ENCODE results near the gene PTCH2. TPM values are rescaled to one million over a fixed set of nuclear protein-coding genes. Genes with fewer than 3 reads are reported as not detected.

PTCH2 gene
- total RNA-seq, 2 experiments from 2014 or later = 0.94 to 1.0 TPM

- H3K27ac Mint-ChIP-seq = no peak overlapping the region
- no peak overlapping the region for H3K4me3 Mint-ChIP-seq
- intact Hi-C loops (cut with micrococcal nuclease) = no loop called here
- CTCF ChIA-PET = interaction anchor here (0.7 to 1.5 kb wide), 4 partner anchors 20 to 106 kb away, joined by 3 to 6 read pairs (median 4); partner anchors contain the start of genes ARMH1, PLK3 and TMEM53
- no peak for DNase-seq
- H3K4me1 Mint-ChIP-seq (ENCODE audit: low read depth) = peaks cover 46% of the 10 kb centered on the region
- no peaks in the 10 kb centered on the region for H3K27me3 Mint-ChIP-seq (ENCODE audit: low read depth)
- H3K36me3 Mint-ChIP-seq (ENCODE audit: low read depth) = peaks cover 68% of the 10 kb centered on the region
- no peaks in the 10 kb centered on the region for H3K9me3 Mint-ChIP-seq
These were observed 62.4 kb downstream of the PTCH2 start for GRCh38 chr1:44780583-44781121.

GRCh38 chr1:44778705-44779576 is 64.1 kb downstream of the PTCH2 start:
- intact Hi-C loops (cut with micrococcal nuclease) = no loop called here
- Mint-ChIP-seq H3K4me1 (ENCODE audit: low read depth) (peaks cover 40% of the 10 kb centered on the region), H3K9me3 (no peaks in the 10 kb centered on the region), H3K36me3 (ENCODE audit: low read depth) (peaks cover 73% of the 10 kb centered on the region), H3K4me3 (peak overlapping the region; percentile 95), H3K27ac (peak overlapping the region; percentile 92), H3K27me3 (ENCODE audit: low read depth) (no peaks in the 10 kb centered on the region)
- DNase-seq = no peak
- CTCF ChIA-PET = no interaction called here

DNA sequence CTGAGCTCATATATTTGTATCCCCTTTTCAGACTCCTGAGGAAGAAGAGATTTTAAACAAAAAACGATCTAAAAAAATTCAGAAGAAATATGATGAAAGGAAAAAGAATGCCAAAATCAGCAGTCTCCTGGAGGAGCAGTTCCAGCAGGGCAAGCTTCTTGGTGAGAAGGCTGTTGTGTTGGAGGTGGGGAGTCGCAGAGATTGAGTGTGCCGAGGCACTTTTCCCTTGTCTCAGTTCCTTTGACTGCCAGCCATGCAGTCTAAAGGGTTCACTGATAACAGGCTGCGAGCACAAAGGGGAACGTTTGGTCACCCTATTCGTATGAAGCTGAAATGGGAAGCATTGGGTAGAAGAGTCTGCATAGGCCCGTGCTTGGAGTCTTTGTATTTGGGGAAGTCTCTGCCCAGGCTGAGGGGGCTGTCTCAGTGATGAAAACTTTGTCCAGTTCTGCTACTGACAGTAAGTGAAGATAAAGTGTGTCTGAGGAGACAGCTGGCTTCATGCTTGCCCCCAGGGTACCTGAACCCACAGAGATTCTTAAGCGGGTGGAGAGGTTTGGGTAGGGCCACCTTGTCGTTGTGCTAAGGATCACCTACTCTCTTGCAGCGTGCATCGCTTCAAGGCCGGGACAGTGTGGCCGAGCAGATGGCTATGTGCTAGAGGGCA is 65.0 kb downstream of the PTCH2 start:
- Mint-ChIP-seq H3K36me3 (ENCODE audit: low read depth) (peaks cover 72% of the 10 kb centered on the region), H3K4me3 (peak overlapping the region; percentile 95), H3K27ac (peak overlapping the region; percentile 92), H3K27me3 (ENCODE audit: low read depth) (no peaks in the 10 kb centered on the region), H3K4me1 (ENCODE audit: low read depth) (peaks cover 36% of the 10 kb centered on the region), H3K9me3 (no peaks in the 10 kb centered on the region)
- intact Hi-C loops (cut with micrococcal nuclease) = loop anchor here (2.0 kb wide), 1 partner anchor 23 kb away; the partner anchor contains the start of gene PLK3
- CTCF ChIA-PET = interaction anchor here (4.3 kb wide), 1 partner anchor 46 kb away, joined by 21 read pairs; the partner anchor contains the start of gene RNU5D-1
- no peak for DNase-seq

DNA sequence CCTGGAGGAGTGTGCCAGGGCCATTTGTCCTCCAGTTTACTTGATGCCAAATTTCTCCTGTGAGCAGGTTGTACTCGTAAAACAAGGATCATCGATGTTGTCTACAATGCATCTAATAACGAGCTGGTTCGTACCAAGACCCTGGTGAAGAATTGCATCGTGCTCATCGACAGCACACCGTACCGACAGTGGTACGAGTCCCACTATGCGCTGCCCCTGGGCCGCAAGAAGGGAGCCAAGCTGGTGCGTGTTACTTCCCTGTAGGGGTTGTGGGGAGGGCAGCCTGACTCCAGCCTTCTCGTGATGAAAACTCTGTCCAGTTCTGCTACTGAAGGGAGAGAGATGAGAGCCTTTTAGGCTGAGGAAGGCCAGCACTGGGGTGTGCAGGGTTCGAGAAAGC is 65.5 kb downstream of the PTCH2 start:
- intact Hi-C loops (cut with micrococcal nuclease) = loop anchor here (2.0 kb wide), 1 partner anchor 23 kb away; the partner anchor contains the start of gene PLK3

GRCh38 chr1:44776730-44777068 is 66.4 kb downstream of the PTCH2 start:
- no peak for DNase-seq
- H3K9me3 Mint-ChIP-seq = no peaks in the 10 kb centered on the region
- H3K4me3 Mint-ChIP-seq = peak overlapping the region; percentile 95
- peaks cover 36% of the 10 kb centered on the region for H3K4me1 Mint-ChIP-seq (ENCODE audit: low read depth)
- H3K27me3 Mint-ChIP-seq (ENCODE audit: low read depth) = no peaks in the 10 kb centered on the region
- H3K36me3 Mint-ChIP-seq (ENCODE audit: low read depth) = peaks cover 65% of the 10 kb centered on the region
- intact Hi-C loops (cut with micrococcal nuclease) = loop anchor here (2.0 kb wide), 1 partner anchor 24 kb away; the partner anchor contains the start of gene PLK3
- CTCF ChIA-PET = interaction anchor here (0.7 to 4.3 kb wide), 3 partner anchors 8 to 737 kb away, joined by 3 to 28 read pairs (median 21); partner anchors contain the start of gene RNU5D-1
- peak overlapping the region; percentile 92 for H3K27ac Mint-ChIP-seq

More for the DNA sequence above, 65.5 kb downstream of the PTCH2 start:
- CTCF ChIA-PET = interaction anchor here (3.4 to 4.3 kb wide), 2 partner anchors 8 to 46 kb away, joined by 21 to 28 read pairs; partner anchors contain the start of gene RNU5D-1
- Mint-ChIP-seq H3K9me3 (no peaks in the 10 kb centered on the region), H3K4me3 (peak overlapping the region; percentile 95), H3K27me3 (ENCODE audit: low read depth) (no peaks in the 10 kb centered on the region), H3K27ac (peak overlapping the region; percentile 92), H3K36me3 (ENCODE audit: low read depth) (peaks cover 70% of the 10 kb centered on the region), H3K4me1 (ENCODE audit: low read depth) (peaks cover 36% of the 10 kb centered on the region)
- DNase-seq = no peak

- H3K4me3 Mint-ChIP-seq = peak overlapping the region; percentile 95
These were observed 66.9 kb downstream of the PTCH2 start for GRCh38 chr1:44775930-44776729.

GRCh38 chr1:44775078-44775929 is 67.7 kb downstream of the PTCH2 start, which contains the start of gene RPS8:
TSS of gene RPS8 (plus strand) at chr1:44775540. CDS start at chr1:44775597, 57 bp downstream.
- CTCF ChIA-PET = interaction anchor here (0.6 to 4.3 kb wide), 8 partner anchors 10 to 79 kb away, joined by 3 to 28 read pairs (median 4); partner anchors contain the start of gene RNU5D-1
- intact Hi-C loops (cut with micrococcal nuclease) = loop anchor here (1.0 kb wide), 5 partner anchors 9 to 211 kb away; partner anchors contain the start of genes EIF2B3, KIF2C and RNU5D-1
- Mint-ChIP-seq H3K36me3 (ENCODE audit: low read depth) (peaks cover 52% of the 10 kb centered on the region), H3K4me3 (peak within 1 kb of the TSS; percentile 95), H3K4me1 (ENCODE audit: low read depth) (peaks cover 32% of the 10 kb centered on the region), H3K9me3 (no peaks in the 10 kb centered on the region), H3K27ac (peak within 1 kb of the TSS; percentile 92), H3K27me3 (ENCODE audit: low read depth) (no peaks in the 10 kb centered on the region)
- DNase-seq = peak; percentile 94

More at GRCh38 chr1:44775930-44776729, 66.9 kb downstream of the PTCH2 start:
- DNase-seq = peak; percentile 48
- Mint-ChIP-seq H3K4me1 (ENCODE audit: low read depth) (peaks cover 35% of the 10 kb centered on the region), H3K36me3 (ENCODE audit: low read depth) (peaks cover 59% of the 10 kb centered on the region), H3K9me3 (no peaks in the 10 kb centered on the region), H3K27me3 (ENCODE audit: low read depth) (no peaks in the 10 kb centered on the region), H3K27ac (peak overlapping the region; percentile 92)
- CTCF ChIA-PET = interaction anchor here (0.6 to 4.3 kb wide), 7 partner anchors 9 to 78 kb away, joined by 3 to 28 read pairs (median 4); partner anchors contain the start of gene RNU5D-1
- intact Hi-C loops (cut with micrococcal nuclease) = loop anchor here (1.0 to 2.0 kb wide), 6 partner anchors 8 to 210 kb away; partner anchors contain the start of genes EIF2B3, KIF2C, PLK3 and RNU5D-1

Other genes with a start within 250 kb of the PTCH2 start
- 1 to 10 TPM; 4.5 to 4.9 TPM for gene TMEM53, start 168.8 kb downstream of the PTCH2 start, total RNA-seq
- 100 to 1,000 TPM; 143 to 155 TPM for gene ARMH1, start 168.5 kb downstream of the PTCH2 start, total RNA-seq
- gene RNU5D-1, start 112.1 kb downstream of the PTCH2 start, total RNA-seq = not detected
- 100 to 1,000 TPM; 147 to 154 TPM for gene KIF2C, start 103.4 kb downstream of the PTCH2 start, total RNA-seq
- 1,000 to 10,000 TPM; 3,619 to 3,772 TPM for gene RPS8, start 67.7 kb downstream of the PTCH2 start, total RNA-seq
- gene BEST4, start 55.1 kb downstream of the PTCH2 start, total RNA-seq = under 1 TPM; 0.74 to 0.79 TPM
- gene PLK3, start 42.9 kb downstream of the PTCH2 start, total RNA-seq = 10 to 100 TPM; 44.2 to 46.7 TPM
- under 1 TPM; 0.62 to 0.67 TPM for gene DYNLT4, start 35.9 kb downstream of the PTCH2 start, total RNA-seq
- 1 to 10 TPM; 5.9 to 6.7 TPM for gene BTBD19, start 34.7 kb downstream of the PTCH2 start, total RNA-seq
- gene EIF2B3, start 143.3 kb upstream of the PTCH2 start, total RNA-seq = 10 to 100 TPM; 43.5 to 48.3 TPM
- gene HECTD3, start 168.1 kb upstream of the PTCH2 start, total RNA-seq = 10 to 100 TPM; 14.3 to 16.9 TPM
- gene UROD, start 169.0 kb upstream of the PTCH2 start, total RNA-seq = 100 to 1,000 TPM; 117 to 126 TPM